Parathyroid adenoma (tissue), 2 donors: ENCODE measurements around the gene SERPINB6.

Experiments used
- H2AFZ ChIP-seq: fragments of 300-600 bp; sonication (generic); one replicate; pipeline ENCODE4 v1.7.0; 2017; ENCODE audit warnings: antibody characterized with exemption, mild to moderate bottlenecking
- H3K27ac ChIP-seq: fragments of 300-600 bp; sonication (generic); one replicate; pipeline ENCODE4 v1.7.0; 2017
- H3K27me3 ChIP-seq: fragments of 300-600 bp; sonication (generic); one replicate; pipeline ENCODE4 v1.7.0; 2017; ENCODE audit warnings: low read length; ENCODE audit not compliant: control insufficient read depth, insufficient read depth
- H3K36me3 ChIP-seq: fragments of 300-600 bp; sonication (generic); one replicate; pipeline ENCODE4 v1.7.0; 2017; ENCODE audit warnings: low read length; ENCODE audit not compliant: control insufficient read depth, insufficient read depth
- H3K4me1 ChIP-seq: fragments of 300-600 bp; sonication (generic); one replicate; pipeline ENCODE4 v1.7.0; 2017; ENCODE audit warnings: control low read depth
- H3K4me2 ChIP-seq: fragments of 300-600 bp; sonication (generic); one replicate; pipeline ENCODE4 v1.7.0; 2017; ENCODE audit warnings: low read length
- H3K4me3 ChIP-seq: fragments of 300-600 bp; sonication (generic); one replicate; pipeline ENCODE4 v1.7.0; 2017; ENCODE audit warnings: low read depth, low read length
- H3K79me2 ChIP-seq: fragments of 300-600 bp; sonication (generic); one replicate; pipeline ENCODE4 v1.7.0; 2017; ENCODE audit warnings: control low read depth
- H3K9ac ChIP-seq: fragments of 300-600 bp; sonication (generic); one replicate; pipeline ENCODE4 v1.7.0; 2017; ENCODE audit warnings: mild to moderate bottlenecking
- H3K9me3 ChIP-seq: fragments of 300-600 bp; sonication (generic); one replicate; pipeline ENCODE4 v1.7.0; 2017; ENCODE audit warnings: low read length; ENCODE audit not compliant: control insufficient read depth
- TF ChIP-seq, protein P1 (sequence below): fragments of 300-600 bp; sonication (generic); IDR thresholded peaks from one replicate; pipeline ENCODE4 v1.7.0; 2017; ENCODE audit warnings: antibody characterized with exemption, mild to moderate bottlenecking
- donor health status: primary hyperparathyroidism.

Gene SERPINB6

DNA sequence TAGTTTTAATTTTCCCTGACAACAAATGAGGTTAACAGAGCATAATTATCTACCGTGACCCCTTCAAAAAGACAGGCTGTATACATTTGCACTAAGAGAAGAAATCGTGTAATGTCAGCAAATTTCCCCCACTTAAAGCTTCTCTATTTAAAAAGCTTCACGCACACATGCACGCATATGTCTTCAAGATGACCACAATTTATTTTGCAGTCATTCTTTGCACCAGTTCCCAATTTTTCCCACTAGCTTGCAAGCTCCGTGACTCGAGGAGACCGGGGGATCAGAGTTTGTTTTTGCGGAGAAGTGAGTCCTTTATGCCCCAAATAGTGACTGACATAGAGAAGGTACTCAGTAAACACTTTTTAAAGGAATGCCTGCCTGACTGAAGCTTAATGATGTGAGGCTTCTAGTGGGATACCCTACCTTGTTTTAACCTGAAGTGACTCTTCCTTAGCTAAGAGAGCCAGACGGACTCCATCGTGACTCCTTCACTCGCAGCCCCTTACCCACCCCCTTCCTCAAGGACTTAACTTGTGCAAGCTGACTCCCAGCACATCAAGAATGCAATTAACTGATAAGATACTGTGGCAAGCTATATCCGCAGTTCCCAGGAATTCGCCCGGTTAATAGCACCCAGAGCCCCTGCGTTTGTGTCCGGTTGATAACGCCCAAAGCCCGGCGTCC lies 19.0 kb upstream of the SERPINB6 start:
- H3K27ac ChIP-seq = peak overlapping the region; percentile 96
- TF ChIP-seq, protein P1, sequence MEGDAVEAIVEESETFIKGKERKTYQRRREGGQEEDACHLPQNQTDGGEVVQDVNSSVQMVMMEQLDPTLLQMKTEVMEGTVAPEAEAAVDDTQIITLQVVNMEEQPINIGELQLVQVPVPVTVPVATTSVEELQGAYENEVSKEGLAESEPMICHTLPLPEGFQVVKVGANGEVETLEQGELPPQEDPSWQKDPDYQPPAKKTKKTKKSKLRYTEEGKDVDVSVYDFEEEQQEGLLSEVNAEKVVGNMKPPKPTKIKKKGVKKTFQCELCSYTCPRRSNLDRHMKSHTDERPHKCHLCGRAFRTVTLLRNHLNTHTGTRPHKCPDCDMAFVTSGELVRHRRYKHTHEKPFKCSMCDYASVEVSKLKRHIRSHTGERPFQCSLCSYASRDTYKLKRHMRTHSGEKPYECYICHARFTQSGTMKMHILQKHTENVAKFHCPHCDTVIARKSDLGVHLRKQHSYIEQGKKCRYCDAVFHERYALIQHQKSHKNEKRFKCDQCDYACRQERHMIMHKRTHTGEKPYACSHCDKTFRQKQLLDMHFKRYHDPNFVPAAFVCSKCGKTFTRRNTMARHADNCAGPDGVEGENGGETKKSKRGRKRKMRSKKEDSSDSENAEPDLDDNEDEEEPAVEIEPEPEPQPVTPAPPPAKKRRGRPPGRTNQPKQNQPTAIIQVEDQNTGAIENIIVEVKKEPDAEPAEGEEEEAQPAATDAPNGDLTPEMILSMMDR = no peak
- H3K9ac ChIP-seq = peak overlapping the region; percentile 75
- peaks cover 12% of the 10 kb centered on the region for H3K4me1 ChIP-seq
- no peaks in the 10 kb centered on the region for H3K9me3 ChIP-seq
- peaks cover 2% of the 10 kb centered on the region for H3K79me2 ChIP-seq
- no peaks in the 10 kb centered on the region for H3K27me3 ChIP-seq
- no peaks in the 10 kb centered on the region for H3K36me3 ChIP-seq
- H2AFZ ChIP-seq = peak overlapping the region; percentile 84
- H3K4me3 ChIP-seq = peak overlapping the region; percentile 98
- peak overlapping the region; percentile 99 for H3K4me2 ChIP-seq

- Histone ChIP-seq H3K9me3 (no peaks in the 10 kb centered on the region), H2AFZ (peak overlapping the region; percentile 84), H3K36me3 (no peaks in the 10 kb centered on the region), H3K27me3 (no peaks in the 10 kb centered on the region), H3K27ac (peak overlapping the region; percentile 96), H3K4me2 (peak overlapping the region; percentile 99), H3K4me1 (peaks cover 16% of the 10 kb centered on the region), H3K4me3 (peak overlapping the region; percentile 98), H3K79me2 (peaks cover 2% of the 10 kb centered on the region), H3K9ac (peak overlapping the region; percentile 75)
- TF ChIP-seq, protein P1 = no peak
These were observed 18.2 kb upstream of the SERPINB6 start for GRCh38 chr6:2989332-2990247.

GRCh38 chr6:2988426-2989331 lies 17.3 kb upstream of the SERPINB6 start:
- Histone ChIP-seq H3K79me2 (no peaks in the 10 kb centered on the region), H3K9me3 (no peaks in the 10 kb centered on the region), H3K27me3 (no peaks in the 10 kb centered on the region), H3K9ac (peak overlapping the region; percentile 75), H3K27ac (peak overlapping the region; percentile 96), H2AFZ (peak overlapping the region; percentile 84), H3K36me3 (no peaks in the 10 kb centered on the region), H3K4me3 (peak overlapping the region; percentile 98), H3K4me2 (peak overlapping the region; percentile 99), H3K4me1 (peaks cover 16% of the 10 kb centered on the region)
- TF ChIP-seq, protein P1 = peak; percentile 98

DNA sequence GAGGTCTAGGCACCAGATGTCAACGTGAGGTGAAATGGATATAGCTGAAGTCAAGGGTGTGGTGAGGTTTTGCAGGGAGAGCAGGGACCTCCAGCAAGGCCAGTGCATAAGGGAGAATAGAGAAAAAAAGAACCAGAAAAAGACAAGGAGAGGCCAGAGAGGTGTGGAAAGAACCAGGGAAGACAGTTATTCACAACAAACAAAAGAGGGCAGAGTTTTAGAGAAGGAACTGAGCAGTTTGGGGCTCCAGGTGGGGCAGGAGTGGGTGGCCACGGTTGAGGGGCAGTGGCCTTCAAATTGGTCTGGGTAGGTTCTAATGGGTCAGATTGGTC lies 16.7 kb upstream of the SERPINB6 start:
- Histone ChIP-seq H3K9me3 (no peaks in the 10 kb centered on the region), H3K79me2 (no peaks in the 10 kb centered on the region), H2AFZ (peak overlapping the region; percentile 84), H3K27ac (peak overlapping the region; percentile 96), H3K4me1 (peaks cover 16% of the 10 kb centered on the region), H3K9ac (no peak overlapping the region), H3K4me2 (peak overlapping the region; percentile 99), H3K36me3 (no peaks in the 10 kb centered on the region), H3K4me3 (peak overlapping the region; percentile 98), H3K27me3 (no peaks in the 10 kb centered on the region)
- TF ChIP-seq, protein P1 = no peak
